GM18502 (cell line): ENCODE results near the gene KIRREL1.

Experiments used
- ATAC-seq: cut with Tn5 transposase; IDR thresholded peaks from one replicate; pipeline ENCODE4 v1.9.1; 2021; ENCODE audit warnings: mild to moderate bottlenecking; ENCODE audit not compliant: unreplicated experiment, poor library complexity

Gene KIRREL1

DNA sequence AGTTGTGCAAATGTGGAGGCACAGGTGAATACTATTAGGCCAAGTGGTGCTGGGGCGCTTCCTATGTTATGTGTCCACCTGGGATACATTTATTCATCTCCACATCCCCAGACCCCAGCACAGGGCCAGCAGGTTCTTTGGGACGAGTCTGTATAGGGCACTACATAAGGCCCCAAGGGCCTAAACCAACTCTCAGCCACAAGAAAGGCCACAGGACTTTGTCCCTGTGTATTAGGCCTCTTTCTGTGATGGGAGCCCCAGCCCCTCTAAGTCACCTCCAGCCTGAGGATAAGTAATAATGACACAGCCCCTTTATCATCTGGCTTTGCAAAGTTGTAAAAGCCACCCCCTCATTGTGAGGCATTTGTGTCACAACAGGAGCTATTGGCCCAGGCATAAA lies 108.0 kb downstream of the KIRREL1 start:
- no peak for ATAC-seq

DNA sequence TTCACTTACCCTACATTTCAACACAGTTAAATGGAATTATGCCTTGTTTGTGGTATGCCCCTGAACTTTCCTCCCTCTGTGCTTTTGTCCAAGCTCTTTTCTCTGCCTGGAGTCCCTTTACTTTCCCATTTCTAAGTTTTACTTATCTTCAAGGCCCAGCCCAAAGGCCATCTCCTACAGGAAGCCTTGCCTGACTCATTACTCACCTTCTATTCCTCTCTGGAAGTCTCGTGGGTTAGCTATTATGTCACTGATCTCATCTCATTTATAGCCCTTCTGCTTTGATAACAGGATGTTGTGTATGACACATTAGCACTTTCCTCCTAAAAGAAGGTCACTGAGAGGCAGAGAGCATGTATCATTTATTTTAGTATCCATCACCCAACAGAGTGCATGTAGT lies 108.5 kb downstream of the KIRREL1 start:
- no peak for ATAC-seq

DNA sequence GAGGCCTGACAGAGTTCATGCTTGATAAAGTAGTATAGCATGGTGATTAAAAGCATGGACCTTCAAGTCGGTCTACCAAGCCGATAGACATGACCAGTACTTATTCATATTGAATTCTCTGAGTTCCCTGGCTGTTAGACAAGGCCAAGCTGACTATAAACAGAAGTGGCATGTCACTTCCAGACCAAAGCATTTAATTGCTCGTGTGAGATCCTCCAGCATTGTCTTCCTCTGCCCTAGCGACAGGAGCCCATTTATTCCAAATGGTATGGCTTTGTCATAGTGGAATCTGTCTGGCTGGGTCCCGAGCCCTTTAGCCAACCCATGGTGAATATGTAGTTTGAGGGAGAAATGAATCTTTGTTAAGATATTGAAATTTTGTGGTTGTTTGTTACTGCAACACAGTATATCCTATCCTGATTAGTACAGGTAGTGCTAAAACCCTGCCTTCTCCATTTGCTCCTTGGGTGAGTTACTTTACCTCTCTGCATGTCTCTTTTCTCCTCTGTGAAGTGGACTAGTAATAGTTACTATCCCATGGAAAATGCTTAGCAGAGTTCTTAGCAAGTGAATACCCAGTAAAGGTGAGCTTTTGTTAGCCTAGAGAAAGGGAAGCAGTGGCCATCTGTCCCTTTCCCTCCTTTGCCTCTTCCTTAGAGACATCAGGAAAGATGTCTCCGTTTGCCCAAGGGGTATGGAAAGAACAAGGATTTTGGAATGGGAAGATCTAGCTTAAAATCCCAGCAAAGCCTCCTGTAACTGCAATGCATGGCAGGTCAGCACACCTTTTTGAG lies 109.6 kb downstream of the KIRREL1 start:
- no peak for ATAC-seq

DNA sequence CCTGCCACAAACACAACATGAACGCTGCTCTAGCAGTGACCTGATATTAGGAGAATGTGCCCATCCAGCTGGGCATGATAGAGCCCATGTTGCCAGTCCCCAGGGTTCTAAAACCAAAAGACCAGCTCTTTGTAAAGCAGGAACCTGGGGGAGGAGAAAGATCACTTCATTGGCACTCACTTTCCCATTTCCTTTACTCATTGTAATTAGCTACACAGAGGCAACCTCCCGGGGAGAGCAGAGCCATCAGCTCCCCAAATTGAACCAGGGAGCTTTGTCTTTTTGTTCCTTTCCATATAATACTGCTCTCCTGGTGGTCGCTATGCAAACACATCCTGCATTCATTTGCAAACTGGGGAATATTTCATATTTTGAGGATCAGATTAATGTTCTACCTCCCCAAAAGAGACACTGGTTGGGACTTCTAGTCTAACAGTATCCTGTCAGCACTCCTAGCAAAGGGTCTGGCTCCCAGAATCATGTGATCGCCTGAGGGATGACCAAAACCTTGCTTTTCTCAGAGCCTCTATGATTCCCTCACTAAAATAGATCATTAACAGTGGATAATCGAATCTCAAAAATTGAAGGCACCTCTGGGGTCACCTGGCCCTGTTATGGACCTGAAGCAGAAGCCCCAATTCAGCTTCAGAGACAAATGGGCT lies 110.5 kb downstream of the KIRREL1 start:
- no peak for ATAC-seq

DNA sequence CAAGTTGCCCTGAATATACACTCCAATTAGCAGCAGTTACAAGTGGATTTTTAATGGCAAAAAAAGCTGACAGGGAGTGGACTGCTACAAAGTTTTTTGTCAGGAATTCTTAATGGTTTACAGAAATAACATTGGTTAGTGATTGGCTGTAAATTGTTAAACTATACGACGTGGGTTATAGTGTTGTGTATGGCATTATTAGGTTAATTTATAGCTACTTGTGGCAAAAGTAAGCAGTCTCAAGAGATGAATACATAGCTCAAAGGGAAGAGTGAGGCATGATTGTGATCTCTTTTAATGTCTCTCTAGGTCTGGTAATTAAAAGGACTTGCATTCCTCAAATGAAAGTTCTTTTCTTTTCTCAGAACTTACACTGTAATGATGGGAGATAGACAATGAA lies 111.4 kb downstream of the KIRREL1 start:
- no peak for ATAC-seq

DNA sequence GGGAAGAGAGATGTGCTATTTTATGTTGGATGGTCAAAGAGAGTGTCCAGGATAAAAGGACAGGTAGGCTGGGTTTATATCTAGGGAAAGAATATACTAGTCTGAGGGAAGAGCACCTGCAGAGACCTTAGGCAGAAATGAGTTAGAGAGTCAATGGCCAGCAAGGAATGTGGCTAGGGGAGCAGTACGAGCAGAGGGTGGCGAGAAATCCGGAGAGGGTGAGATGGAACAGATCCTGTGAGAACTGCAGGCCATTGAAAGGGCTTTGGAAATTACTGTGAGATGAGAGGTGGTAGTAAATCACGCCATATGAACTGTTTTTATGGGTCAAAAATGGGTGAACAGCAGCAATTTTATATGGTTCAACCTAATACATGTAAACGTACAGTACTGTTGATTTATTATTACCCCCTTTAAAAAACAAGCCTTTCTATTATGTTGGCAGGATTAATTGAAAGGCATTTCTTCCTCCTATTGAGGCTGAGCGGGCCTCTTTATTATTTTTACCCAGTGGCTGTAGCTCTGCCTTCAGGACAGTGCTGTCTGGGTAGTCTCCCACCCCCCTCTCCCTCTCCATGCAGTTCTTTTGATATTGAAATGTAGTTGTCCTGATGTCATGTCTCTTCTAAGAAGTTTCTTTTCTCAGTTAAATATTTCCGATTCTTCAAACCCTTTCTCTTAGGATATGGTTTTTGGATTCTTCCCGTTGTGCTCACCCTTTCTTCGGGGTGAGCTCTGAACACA lies 112.1 kb downstream of the KIRREL1 start:
- ATAC-seq = no peak

DNA sequence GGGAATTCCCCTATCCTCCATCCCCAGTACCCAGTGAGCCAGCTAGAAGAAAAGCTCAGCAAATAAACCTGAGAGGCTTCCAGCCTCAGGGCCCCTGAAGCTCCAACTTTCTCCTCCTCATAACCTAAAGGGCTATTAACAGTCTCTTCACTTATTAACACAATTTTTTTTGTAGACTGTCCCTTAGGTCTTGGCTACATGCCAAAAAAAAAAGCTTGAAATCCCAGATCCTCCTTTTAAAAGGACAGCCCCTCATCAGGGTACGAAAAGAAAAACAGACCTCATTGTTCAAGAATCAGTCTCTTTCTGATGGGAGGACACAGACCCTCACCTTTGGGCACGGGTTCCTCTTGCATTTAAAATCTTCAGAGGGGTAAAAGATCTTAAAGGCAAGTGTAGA lies 114.5 kb downstream of the KIRREL1 start:
- ATAC-seq = no peak

DNA sequence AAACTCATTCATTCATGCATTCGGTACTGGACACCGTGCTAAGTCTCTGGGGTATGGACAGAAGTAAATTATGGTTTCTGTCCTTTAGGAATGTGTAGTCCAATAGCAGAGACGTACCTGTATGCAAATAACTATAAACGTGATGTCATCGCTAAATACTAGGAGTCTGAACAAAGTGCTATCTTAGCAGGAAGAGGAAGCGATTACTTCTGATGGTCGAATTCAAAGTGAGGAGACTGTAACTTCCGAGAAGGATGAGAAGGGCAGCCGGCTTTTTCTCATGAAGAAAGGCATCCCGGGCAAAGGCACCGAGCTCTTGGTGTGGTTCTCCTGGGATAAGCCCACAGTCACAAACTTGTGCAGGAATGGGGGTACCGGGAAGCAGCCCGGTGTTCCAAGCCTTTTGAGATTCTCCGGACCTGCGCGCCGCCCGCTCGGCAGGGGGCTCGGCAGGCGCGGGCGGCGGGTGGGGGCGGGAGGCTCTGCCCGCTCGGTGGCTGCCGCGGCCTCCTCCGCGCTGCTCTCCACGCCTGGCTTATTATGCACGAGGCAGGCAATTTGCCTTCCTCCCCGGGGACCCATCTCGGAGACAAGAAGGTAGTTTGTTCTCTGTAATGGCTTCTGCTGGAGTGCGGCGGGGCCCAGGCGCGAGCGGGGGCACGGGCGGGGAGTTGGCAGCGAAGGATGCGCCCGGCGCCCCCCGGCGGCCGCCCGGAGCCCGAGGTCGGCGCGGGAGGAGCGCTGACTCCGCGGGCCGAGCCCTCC lies 119.7 kb downstream of the KIRREL1 start:
- no peak for ATAC-seq

DNA sequence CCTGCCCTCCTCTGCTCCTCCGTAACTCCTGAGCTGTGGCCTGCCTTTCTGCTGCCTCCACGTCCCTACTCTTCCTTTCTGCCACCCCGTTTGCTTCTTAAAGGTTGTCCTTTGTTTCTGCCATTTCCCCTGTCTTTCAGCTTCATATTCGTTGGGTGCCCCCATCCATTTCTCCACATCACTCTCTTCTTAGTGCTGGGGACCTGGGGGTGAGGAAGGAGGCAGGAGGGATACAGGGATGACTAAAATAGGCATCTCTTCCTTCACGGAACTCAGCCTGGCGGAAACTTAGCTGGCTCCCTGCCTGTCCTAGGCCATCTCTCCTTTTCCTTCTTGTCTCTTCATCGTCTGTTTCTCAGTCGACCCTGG lies 120.3 kb downstream of the KIRREL1 start:
- no peak for ATAC-seq

DNA sequence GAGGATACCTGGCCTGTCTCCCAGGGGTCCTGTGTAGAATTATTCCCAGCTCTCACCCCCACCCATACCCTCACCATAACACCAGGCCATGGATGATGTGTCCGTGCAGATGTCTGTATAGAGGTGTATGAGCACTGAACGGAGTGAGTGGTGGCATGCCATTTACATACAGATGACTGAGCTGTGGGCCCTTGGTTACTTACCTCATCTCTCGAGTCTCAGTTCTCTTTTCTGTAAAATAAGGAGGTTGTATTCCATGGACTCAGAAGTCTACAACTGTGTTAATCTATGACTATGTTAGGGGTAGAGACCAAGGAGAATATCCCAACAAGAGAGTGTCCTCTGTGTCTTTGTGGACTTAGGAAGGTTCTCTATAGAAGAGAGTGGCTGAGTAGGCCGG lies 121.7 kb downstream of the KIRREL1 start:
- peak; percentile 83 for ATAC-seq

DNA sequence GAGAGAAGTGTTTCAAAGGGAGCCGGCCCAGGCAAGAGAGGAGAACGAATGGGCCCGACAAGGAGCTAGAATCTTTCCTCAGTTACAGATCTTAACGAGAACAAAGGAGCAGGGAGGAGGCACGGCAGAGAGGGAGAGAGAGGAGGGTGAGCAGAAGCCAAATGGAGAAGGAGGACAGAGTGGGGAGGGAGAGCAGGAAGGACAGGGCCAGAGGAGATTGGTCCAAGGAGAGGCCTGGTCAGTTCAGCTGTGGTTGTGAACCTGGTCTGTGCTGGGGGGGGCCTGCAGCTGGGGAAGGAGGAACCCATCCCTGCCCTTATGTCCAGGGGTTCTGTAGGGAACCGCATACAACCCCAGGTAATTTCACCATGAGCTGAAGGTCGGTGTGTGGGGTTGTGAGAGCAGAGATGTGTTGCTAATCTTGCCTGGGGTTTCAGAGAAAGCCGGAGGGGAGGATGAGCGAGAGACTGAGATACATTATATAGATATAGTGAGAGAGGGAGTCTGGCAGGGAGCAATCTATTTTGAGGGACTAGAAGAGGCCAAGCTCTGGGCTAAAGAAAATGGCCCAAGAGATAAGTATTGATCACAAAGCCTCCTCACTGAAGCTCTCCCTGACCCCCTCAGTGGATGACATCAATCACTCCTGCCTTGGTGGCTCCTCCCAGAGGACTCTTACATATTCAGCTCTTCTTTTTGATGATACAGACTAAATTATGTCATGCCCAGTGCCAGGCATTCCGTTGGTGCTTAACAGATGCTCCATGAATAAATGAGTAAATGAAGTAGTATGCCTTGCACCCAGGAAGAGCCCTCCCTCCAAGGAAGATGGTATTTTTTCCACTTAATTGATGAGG lies 123.1 kb downstream of the KIRREL1 start:
- no peak for ATAC-seq

DNA sequence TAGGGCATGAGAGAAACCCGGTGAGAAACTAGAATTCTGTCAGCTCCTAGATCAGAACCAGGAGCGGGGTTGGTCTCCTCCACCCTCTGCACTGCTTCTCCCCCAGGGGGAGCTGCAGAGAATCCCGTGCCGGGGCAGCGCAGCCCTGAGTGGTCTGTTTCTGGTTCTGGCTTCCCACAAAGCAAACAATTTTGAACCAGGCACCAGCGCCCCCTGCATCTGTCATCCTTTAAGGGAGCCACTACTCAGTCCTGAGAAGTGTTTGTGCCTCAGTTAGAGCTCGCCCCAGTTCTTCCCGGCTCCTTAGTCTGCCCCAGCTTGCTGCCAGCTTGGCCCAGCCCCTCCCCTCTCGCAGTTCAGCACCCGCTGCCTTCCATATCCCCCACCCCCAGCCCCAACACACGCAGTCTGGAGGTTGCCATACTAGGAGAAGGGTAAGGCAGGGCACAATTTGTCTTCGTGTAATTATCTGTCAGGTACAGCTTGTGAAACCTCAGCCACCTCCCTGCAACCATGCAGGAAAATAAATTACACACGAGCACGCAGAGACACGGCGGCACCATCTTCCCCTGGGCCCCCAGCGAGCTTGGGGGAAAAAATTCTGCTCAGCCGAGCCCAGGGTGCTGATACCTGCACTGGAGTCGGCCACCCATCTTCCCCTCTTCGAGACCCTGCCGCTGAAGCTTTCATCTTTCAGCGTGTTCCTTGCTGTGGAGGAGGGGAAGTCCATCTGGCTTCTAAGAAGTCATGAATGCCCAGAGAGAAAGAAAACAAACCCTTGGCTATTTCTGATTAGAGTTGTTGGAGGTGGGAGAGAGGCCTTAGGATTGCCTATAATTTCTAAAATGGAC lies 124.6 kb downstream of the KIRREL1 start:
- ATAC-seq = no peak

DNA sequence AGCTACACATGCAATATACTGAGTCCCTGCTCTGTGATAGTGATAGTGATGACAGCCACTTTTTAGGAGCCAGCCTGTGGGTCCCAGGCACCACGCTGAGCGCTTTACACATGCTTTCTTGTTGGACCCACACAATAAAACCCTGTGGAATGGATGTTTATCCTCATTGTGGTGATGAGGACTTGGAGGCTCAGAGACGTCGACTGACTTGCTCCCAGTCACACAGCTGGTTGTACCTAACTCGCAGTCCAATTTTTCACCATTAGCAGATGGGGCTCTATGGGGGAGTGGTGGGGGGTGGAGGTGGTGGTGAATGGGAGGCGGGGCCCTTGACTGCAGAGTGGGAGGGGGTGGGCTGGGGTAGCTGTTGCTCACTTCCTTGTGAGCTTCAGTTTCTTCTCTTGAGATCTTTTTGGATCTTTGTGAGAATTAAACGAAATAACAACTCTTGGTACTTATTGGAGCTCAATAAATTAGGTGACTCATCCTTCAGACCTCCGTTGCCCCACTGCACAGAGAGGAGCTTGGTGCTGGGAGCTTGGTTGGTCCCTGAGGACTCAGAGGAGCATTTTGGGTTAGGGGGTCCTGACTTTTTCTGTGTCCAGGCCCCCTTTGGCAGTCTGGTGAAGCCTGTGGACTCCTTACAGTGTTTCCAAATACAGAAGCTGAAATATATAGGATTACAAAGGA lies 125.4 kb downstream of the KIRREL1 start:
- no peak for ATAC-seq

DNA sequence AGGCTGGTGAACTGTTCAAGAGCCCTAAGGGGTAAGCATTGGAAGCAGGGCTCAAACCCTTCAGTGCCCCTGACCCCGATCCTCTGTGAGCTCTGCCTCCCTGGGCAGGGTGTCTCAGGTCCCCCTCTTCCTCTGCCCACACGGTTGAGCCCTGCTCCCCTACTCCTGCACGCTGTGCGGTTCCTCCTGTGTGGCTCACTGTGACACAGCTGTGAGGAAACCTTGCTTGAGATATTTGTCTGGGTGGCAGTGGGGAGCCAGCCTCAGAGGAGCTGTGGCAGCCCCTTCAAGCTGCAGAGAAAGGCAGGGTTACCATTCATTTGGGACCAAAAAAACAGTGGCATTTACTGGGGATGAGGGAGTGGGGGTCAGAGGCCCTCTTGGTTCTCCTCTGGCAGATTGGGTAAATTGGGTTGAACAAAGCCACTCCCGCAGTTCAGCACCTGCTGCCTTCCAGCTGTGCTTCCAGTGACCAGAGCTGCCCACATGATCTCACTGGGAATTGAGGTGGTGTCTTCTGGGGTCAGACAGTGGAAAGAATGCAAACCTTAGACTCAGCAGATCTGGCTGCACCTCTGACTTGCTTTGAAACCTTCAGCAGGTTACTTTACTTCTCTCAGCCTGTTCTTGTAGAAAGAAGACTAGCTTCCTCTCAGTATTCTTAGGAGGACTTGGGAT lies 126.7 kb downstream of the KIRREL1 start:
- ATAC-seq = no peak

DNA sequence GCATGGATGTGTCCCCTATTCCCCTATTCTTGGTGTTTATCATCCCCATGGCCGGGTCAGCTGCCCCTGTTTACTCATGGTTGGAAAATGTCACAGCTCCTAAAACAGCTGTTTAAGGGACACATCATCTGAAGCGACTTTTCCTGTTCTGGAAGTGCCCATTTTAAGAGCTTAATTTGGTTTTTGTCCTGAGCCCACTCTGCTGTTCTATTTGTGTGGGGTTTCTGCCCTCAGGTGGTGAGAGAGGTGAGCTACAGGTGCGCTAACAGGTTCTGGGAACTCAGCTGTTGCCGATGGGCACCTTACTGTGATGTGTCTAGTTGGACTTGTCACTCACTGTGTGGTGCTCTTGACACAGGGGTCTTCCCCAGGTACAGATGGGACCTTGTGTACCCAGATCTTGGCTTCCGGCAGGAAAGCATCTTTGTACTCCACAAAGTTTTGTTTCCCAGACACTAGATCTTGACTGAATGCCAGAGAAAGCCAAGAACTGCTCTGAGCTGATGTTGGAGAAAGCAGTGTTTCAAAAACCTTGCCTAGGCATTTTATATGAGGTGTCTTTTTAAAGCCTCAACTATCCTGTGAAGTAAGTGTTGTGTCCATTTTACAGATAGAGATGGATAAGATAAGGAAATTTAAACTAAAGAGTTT lies 128.3 kb downstream of the KIRREL1 start:
- no peak for ATAC-seq

DNA sequence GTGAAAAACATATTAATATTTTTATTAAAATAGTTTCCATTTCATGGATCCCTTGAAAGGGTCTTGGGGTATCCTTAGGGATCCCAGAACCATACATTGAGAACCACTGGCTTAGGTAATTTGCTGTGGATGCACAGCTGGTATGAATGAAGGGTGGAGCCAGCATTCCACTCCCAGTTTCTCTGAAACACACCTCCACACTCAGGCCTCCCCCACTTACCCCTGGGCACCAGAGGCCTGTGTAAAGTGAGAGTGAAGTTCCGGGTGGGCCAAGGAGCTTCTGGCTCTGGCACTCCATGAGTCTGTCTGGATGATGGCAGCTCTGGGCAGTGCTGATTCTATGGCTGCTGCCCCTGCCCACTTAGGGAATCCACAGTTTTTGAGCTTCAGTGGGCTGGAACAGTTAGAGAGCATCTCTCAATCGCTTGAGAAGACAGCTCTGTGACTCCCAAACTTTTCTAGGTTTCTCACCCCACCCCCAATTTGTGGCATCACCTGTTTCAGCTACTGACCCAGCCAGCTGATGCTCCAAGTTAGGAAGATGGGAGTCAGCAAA lies 129.5 kb downstream of the KIRREL1 start:
- ATAC-seq = no peak

DNA sequence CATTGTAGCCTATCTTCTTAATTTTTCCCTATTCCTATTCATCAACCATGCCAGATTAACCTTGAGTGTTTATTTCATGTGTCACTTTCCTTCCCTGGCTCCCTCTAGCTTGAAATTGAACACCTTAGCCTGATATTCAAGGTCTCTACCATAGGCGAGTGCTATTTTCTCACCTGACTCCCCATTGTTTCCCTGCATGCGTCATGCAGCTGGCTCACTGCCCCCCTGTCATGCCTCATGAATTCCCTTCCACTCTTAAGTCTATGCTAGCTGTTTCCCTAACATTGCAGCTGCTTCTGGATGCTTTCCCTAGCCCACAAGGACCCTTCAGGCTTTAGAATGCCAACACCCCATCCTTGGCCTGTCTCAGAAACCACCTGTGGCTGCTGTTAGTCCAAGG lies 130.6 kb downstream of the KIRREL1 start:
- no peak for ATAC-seq
